Right lobe of liver (tissue), 4 donors: ENCODE results near the gene VSIG10L.

Experiments
- POLR2A ChIP-seq: fragments of 450-650 bp; IDR thresholded peaks from one replicate; pipeline ENCODE4 v1.6.1; 2017; ENCODE audit warnings: antibody characterized with exemption, mild to moderate bottlenecking
- TF ChIP-seq, protein P1 (sequence below), 4 donors: fragments of 200-600 bp in 3 of 4; fragments of 450-650 bp in 1 of 4; IDR thresholded peaks; one replicate each; pipeline versions ENCODE4 v1.5.1 to v1.8.0; 2016 to 2022; ENCODE audit warnings: antibody characterized with exemption in 4 of 4, mild to moderate bottlenecking in 2 of 4
- donor health status: DM: no; HTN: no; CAD: no.
- donor health status: DM: no; HTN: no; CAD: no.
- donor health status: DM: no; HTN: yes; CAD: no.

DNA sequence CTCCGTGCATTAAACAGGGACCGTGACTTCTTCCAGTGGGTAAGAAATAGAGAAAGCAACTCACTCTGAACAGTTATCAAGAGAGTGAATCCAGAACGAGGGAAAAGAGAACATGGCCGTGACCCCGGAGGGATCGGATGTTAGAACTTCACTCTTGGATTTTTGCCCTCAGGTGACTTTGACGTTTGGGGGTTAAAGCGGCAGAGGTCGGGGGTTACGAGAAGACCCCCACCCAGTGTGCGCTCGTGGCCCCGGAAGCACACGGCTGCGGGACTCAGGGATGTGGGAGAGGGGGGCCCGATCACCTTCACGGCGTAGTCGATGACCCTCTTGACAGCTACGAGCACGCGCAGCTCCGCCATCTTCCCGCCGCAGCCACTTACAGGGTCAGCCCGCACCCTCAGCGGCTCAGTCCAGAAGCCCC, 24.0 kb upstream of the VSIG10L start, which contains the start of gene ETFB:
- TF ChIP-seq, protein P1, sequence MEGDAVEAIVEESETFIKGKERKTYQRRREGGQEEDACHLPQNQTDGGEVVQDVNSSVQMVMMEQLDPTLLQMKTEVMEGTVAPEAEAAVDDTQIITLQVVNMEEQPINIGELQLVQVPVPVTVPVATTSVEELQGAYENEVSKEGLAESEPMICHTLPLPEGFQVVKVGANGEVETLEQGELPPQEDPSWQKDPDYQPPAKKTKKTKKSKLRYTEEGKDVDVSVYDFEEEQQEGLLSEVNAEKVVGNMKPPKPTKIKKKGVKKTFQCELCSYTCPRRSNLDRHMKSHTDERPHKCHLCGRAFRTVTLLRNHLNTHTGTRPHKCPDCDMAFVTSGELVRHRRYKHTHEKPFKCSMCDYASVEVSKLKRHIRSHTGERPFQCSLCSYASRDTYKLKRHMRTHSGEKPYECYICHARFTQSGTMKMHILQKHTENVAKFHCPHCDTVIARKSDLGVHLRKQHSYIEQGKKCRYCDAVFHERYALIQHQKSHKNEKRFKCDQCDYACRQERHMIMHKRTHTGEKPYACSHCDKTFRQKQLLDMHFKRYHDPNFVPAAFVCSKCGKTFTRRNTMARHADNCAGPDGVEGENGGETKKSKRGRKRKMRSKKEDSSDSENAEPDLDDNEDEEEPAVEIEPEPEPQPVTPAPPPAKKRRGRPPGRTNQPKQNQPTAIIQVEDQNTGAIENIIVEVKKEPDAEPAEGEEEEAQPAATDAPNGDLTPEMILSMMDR (IDR thresholded peaks at IDR 0.05): no peak
- TF ChIP-seq POLR2A: peak; percentile 63
